ENCODE results near the gene TTC32.

- TF ChIP-seq CTCF (IDR thresholded peaks at IDR 0.05): no peak
- TF ChIP-seq POLR2AphosphoS5 (IDR thresholded peaks at IDR 0.05): no peak
These were observed 20.4 kb downstream of the TTC32 start for GRCh38 chr2:19881221-19881907.

All from breast epithelium (tissue), 3 donors.